SHP77 (cell line): ENCODE measurements around the gene EBF4.

ENCODE experiments used
- DNase-seq, 2 experiments: peaks; one replicate each; lab custom pipeline; 2025; lab: John Stamatoyannopoulos, UW

Gene EBF4

GRCh38 chr20:2742934-2743559 lies 50.5 kb downstream of the EBF4 start:
- DNase-seq: peak; percentile 38 to 68

- no peak for DNase-seq
Observed at GRCh38 chr20:2745060-2745910, 52.7 kb downstream of the EBF4 start.

- DNase-seq: no peak
Observed at GRCh38 chr20:2745936-2746635, 53.5 kb downstream of the EBF4 start.

- no peak for DNase-seq
Observed at GRCh38 chr20:2746636-2747265, 54.2 kb downstream of the EBF4 start.

- no peak for DNase-seq
Observed at GRCh38 chr20:2747676-2748235, 55.2 kb downstream of the EBF4 start.

- no peak for DNase-seq
Observed at GRCh38 chr20:2748551-2749342, 56.2 kb downstream of the EBF4 start.

- no peak for DNase-seq
Observed at GRCh38 chr20:2749343-2749950, 56.9 kb downstream of the EBF4 start.

GRCh38 chr20:2749951-2750490 lies 57.4 kb downstream of the EBF4 start:
- no peak for DNase-seq

- DNase-seq: no peak
Observed at GRCh38 chr20:2750491-2751251, 58.1 kb downstream of the EBF4 start.

- DNase-seq: no peak
Observed at GRCh38 chr20:2751347-2751877, 58.8 kb downstream of the EBF4 start.

- no peak for DNase-seq
Observed at GRCh38 chr20:2751878-2752566, 59.4 kb downstream of the EBF4 start.

GRCh38 chr20:2752567-2753460 lies 60.2 kb downstream of the EBF4 start:
- DNase-seq: no peak

- DNase-seq: no peak
Observed at GRCh38 chr20:2753461-2754040, 61.0 kb downstream of the EBF4 start.

GRCh38 chr20:2754424-2754823 lies 61.8 kb downstream of the EBF4 start:
- DNase-seq: no peak

- no peak for DNase-seq
Observed at GRCh38 chr20:2755451-2756055, 63.0 kb downstream of the EBF4 start.

- DNase-seq: peak; percentile 47 to 55
Observed at GRCh38 chr20:2756056-2756611, 63.6 kb downstream of the EBF4 start.

- no peak for DNase-seq
Observed at GRCh38 chr20:2757001-2757400, 64.4 kb downstream of the EBF4 start.
